Panc1 (cell line): ENCODE results near the gene RSAD1. TPM values are rescaled to one million over a fixed set of nuclear protein-coding genes. Genes with fewer than 3 reads are reported as not detected.

Experiments used
- ATAC-seq: fragments of 200-7000 bp; cut with Tn5 transposase; 2 replicates; pipeline ENCODE4 v1.9.1; 2020; ENCODE audit warnings: mild to moderate bottlenecking, moderate library complexity
- BruUV-seq: library from RNA; stranded (reverse); fragments of 400-500 nt; replicated peaks from 2 replicates; lab custom pipeline; 2021; lab: Mats Ljungman, UMichigan
- CTCF ChIA-PET: fragments of 300-600 bp; sonication (Branson Sonifier 250); formaldehyde crosslinking; loops from one replicate; lab custom pipeline; 2022; ENCODE audit warnings: antibody characterized with exemption; lab: Charles Lee
- POLR2A ChIA-PET: fragments of 300-600 bp; sonication (Branson Sonifier 250); formaldehyde crosslinking; loops from one replicate; lab custom pipeline; 2022; ENCODE audit warnings: antibody characterized with exemption; lab: Charles Lee
- DNase-seq: peaks from one replicate; pipeline ENCODE4 v3.0.0-alpha.2; 2010; ENCODE audit warnings: low read depth, low spot score
- H3K27ac ChIP-seq: 2 replicates; pipeline ENCODE4 v1.5.1; 2011; ENCODE audit warnings: mild to moderate bottlenecking, low read length, inconsistent platforms
- H3K27me3 ChIP-seq: fragments of 200-500 bp; sonication (Bioruptor generic); 2 replicates; pipeline ENCODE4 v1.6.0; 2014; ENCODE audit warnings: low read length, inconsistent platforms; ENCODE audit not compliant: control insufficient read depth, insufficient read depth
- H3K36me3 ChIP-seq: fragments of 200-500 bp; sonication (Bioruptor generic); 2 replicates; pipeline ENCODE4 v1.5.1; 2014; ENCODE audit warnings: inconsistent platforms, mild to moderate bottlenecking, low read length, moderate library complexity; ENCODE audit not compliant: control insufficient read depth, insufficient read depth
- H3K4me1 ChIP-seq: 2 replicates; pipeline ENCODE4 v1.5.1; 2011; ENCODE audit warnings: inconsistent platforms, mild to moderate bottlenecking, low read length, moderate library complexity; ENCODE audit not compliant: control insufficient read depth, insufficient read depth
- H3K4me3 ChIP-seq, 2 experiments: 2 replicates each; pipeline ENCODE4 v1.5.1; 2011 to 2012; ENCODE audit warnings: low read depth in 2 of 2, low read length in 2 of 2, mild to moderate bottlenecking in 2 of 2, inconsistent platforms in 1 of 2, moderate library complexity in 1 of 2
- H3K9me3 ChIP-seq: fragments of 200-500 bp; sonication (Bioruptor generic); 2 replicates; pipeline ENCODE4 v1.5.1; 2014; ENCODE audit warnings: low read depth, mild to moderate bottlenecking, inconsistent platforms, low read length, moderate library complexity; ENCODE audit not compliant: control insufficient read depth, insufficient read depth
- POLR2AphosphoS5 ChIP-seq: IDR thresholded peaks from 2 replicates; pipeline ENCODE4 v1.6.1; 2012; ENCODE audit warnings: mild to moderate bottlenecking, low read depth, low read length, moderate library complexity
- SIN3A ChIP-seq: IDR thresholded peaks from 2 replicates; pipeline ENCODE4 v1.6.1; 2012; ENCODE audit warnings: low read depth, mild to moderate bottlenecking, low read length, moderate library complexity, borderline replicate concordance; ENCODE audit not compliant: insufficient read depth
- TCF7L2 ChIP-seq: IDR thresholded peaks from 2 replicates; pipeline ENCODE4 v1.6.1; 2011; ENCODE audit warnings: mild to moderate bottlenecking, low read depth, low read length, inconsistent platforms
- in situ Hi-C: cut with HindIII; loops from 2 replicates; pipeline ENCODE4 v1.10.0; 2016; ENCODE audit warnings: low sequenced_read_pairs, low pct_unique_long_range_greater_than_20kb
- intact Hi-C: fragments of 100-400 bp; cut with micrococcal nuclease; formaldehyde crosslinking; loops from one replicate; pipeline ENCODE4 v1.10.0; 2022; ENCODE audit not compliant: unreplicated experiment
- total RNA-seq: library from RNA; stranded (reverse); gene quantifications from one replicate; pipeline ENCODE4 v1.2.1, GENCODE V29; 2021; ENCODE audit not compliant: unreplicated experiment
- TF ChIP-seq, protein P1 (sequence below), 2 experiments: IDR thresholded peaks; 2 replicates each; pipeline ENCODE4 v1.6.1; 2011 to 2012; ENCODE audit warnings: low read depth in 2 of 2, control low read depth in 1 of 2, low read length in 1 of 2, mild to moderate bottlenecking in 1 of 2, moderate library complexity in 1 of 2; ENCODE audit not compliant: insufficient read depth in 1 of 2
- TF ChIP-seq, protein P2 (sequence below): fragments of 450-650 bp; IDR thresholded peaks from 2 replicates; pipeline ENCODE4 v1.5.1; 2017; ENCODE audit warnings: mild to moderate bottlenecking

Gene RSAD1
- total RNA-seq, 1 experiment from 2014 or later = 40.2 TPM

DNA sequence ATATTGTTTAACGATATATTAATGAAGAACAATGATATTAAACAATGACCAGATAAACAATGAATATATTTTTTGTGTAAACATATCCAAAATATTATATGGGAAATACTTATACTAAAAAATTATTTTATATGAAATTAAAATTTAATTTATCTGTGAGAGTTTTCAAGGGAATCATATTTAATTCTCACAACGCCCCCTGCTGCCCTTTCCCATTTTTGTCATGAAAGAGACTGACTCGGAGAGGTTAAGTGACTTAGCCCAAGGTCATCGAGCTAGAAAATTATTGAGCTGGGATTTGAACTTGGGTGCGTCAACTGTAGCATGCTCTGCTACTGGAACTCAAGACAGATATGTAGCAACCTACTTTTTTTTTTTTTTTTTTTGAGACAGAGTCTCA, 22.4 kb downstream of the RSAD1 start:
- intact Hi-C loops = no loop called here
- POLR2A ChIA-PET = interaction anchor here (0.6 kb wide), 1 partner anchor 351 kb away, joined by 4 read pairs; no protein-coding TSS in a partner anchor
- Histone ChIP-seq H3K4me1 (no peaks in the 10 kb centered on the region), H3K36me3 (no peaks in the 10 kb centered on the region), H3K27me3 (no peaks in the 10 kb centered on the region), H3K27ac (no peak overlapping the region), H3K9me3 (no peaks in the 10 kb centered on the region), H3K4me3 (no peak overlapping the region)
- CTCF ChIA-PET = interaction anchor here (0.6 to 1.5 kb wide), 4 partner anchors 17 to 66 kb away, joined by 3 to 8 read pairs (median 6); no protein-coding TSS in a partner anchor
- ATAC-seq = no peak
- TF ChIP-seq TCF7L2 = no peak
- TF ChIP-seq, protein P1, sequence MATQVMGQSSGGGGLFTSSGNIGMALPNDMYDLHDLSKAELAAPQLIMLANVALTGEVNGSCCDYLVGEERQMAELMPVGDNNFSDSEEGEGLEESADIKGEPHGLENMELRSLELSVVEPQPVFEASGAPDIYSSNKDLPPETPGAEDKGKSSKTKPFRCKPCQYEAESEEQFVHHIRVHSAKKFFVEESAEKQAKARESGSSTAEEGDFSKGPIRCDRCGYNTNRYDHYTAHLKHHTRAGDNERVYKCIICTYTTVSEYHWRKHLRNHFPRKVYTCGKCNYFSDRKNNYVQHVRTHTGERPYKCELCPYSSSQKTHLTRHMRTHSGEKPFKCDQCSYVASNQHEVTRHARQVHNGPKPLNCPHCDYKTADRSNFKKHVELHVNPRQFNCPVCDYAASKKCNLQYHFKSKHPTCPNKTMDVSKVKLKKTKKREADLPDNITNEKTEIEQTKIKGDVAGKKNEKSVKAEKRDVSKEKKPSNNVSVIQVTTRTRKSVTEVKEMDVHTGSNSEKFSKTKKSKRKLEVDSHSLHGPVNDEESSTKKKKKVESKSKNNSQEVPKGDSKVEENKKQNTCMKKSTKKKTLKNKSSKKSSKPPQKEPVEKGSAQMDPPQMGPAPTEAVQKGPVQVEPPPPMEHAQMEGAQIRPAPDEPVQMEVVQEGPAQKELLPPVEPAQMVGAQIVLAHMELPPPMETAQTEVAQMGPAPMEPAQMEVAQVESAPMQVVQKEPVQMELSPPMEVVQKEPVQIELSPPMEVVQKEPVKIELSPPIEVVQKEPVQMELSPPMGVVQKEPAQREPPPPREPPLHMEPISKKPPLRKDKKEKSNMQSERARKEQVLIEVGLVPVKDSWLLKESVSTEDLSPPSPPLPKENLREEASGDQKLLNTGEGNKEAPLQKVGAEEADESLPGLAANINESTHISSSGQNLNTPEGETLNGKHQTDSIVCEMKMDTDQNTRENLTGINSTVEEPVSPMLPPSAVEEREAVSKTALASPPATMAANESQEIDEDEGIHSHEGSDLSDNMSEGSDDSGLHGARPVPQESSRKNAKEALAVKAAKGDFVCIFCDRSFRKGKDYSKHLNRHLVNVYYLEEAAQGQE (IDR thresholded peaks at IDR 0.05; ENCODE audit: insufficient read depth in 1 of 2, low read depth in 2 of 2, low read length in 1 of 2) = no peak
- TF ChIP-seq, protein P2, sequence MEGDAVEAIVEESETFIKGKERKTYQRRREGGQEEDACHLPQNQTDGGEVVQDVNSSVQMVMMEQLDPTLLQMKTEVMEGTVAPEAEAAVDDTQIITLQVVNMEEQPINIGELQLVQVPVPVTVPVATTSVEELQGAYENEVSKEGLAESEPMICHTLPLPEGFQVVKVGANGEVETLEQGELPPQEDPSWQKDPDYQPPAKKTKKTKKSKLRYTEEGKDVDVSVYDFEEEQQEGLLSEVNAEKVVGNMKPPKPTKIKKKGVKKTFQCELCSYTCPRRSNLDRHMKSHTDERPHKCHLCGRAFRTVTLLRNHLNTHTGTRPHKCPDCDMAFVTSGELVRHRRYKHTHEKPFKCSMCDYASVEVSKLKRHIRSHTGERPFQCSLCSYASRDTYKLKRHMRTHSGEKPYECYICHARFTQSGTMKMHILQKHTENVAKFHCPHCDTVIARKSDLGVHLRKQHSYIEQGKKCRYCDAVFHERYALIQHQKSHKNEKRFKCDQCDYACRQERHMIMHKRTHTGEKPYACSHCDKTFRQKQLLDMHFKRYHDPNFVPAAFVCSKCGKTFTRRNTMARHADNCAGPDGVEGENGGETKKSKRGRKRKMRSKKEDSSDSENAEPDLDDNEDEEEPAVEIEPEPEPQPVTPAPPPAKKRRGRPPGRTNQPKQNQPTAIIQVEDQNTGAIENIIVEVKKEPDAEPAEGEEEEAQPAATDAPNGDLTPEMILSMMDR = peak; percentile 79
- TF ChIP-seq POLR2AphosphoS5 = no peak
- no peak for TF ChIP-seq SIN3A
- no TSS peak for BruUV-seq
- in situ Hi-C loops = no loop called here
- no peak for DNase-seq

DNA sequence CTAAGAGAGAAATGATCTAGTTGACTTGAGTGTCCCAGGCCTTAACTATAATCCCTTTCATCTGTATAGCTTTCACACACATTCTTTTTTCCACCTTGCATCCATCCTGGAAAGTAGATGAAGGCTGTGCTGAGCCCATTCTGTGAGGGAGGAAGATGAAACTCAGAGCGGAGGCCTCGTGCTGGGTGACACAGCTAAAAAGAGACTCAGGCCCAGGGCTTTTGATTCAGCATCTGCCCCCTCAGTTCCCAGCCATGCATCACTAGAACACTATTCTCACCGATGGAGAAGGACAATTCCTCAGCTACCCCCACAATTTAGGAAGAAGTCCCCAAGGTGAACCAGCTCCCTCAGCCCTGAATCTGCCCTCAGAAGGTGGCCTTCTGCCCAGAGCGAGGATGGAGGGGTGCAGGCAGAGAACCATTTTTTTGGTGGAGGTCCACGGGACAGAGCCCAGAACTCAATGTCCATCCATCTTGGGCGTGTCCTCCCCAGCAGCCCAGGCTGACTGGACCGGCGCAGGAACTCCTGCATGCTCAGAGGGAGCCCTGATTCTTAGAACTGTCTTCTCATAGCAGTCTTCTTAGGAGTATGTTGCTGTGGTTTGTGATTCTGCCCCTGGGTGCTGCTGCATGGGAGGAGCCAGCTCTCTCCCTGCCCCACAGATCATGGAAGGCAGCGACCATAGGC, 23.8 kb downstream of the RSAD1 start:
- CTCF ChIA-PET = no interaction called here

More for the DNA sequence above, 23.8 kb downstream of the RSAD1 start:
- no TSS peak for BruUV-seq
- Histone ChIP-seq H3K4me1 (no peaks in the 10 kb centered on the region), H3K9me3 (no peaks in the 10 kb centered on the region), H3K4me3 (no peak overlapping the region), H3K27ac (no peak overlapping the region), H3K36me3 (no peaks in the 10 kb centered on the region), H3K27me3 (no peaks in the 10 kb centered on the region)
- POLR2A ChIA-PET = no interaction called here
- TF ChIP-seq, protein P2 = no peak
- TF ChIP-seq SIN3A (no peak), TCF7L2 (no peak), POLR2AphosphoS5 (no peak)
- TF ChIP-seq, protein P1 (IDR thresholded peaks at IDR 0.05; ENCODE audit: insufficient read depth in 1 of 2, low read depth in 2 of 2, low read length in 1 of 2) = no peak
- in situ Hi-C loops (no loop called here), intact Hi-C loops (no loop called here)
- ATAC-seq (peak; percentile 26; the same call in 1 of the 2 replicates), DNase-seq (no peak)
